Activated effector memory CD4-positive, alpha-beta T cell treated with Interleukin-2 at 50 U/mL for 16 hours (primary cell): Measurements from ENCODE around the gene CCSER1.

Source experiments
- DNase-seq: peaks from one replicate; pipeline ENCODE4 v3.0.0-alpha.2; 2020

CCSER1 gene

DNA sequence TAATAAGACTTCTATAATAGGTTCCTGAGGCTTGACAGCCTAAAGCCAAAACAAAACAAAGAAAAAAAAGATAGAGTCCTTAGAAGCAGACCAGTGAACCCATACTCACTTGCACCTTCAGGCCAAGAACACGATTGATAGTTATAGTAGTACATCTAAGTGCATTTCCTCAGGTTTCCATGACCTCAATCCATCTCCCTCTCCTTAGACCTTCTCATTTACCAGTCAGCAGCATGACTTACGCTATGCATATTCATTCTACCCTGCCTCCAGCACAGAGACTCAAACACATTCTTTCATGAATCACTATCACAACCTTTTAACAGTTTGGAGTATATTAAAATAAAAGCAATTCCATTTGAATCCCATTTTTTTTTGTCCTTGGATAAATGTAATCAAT, 855.6 kb downstream of the CCSER1 start:
- no peak for DNase-seq

DNA sequence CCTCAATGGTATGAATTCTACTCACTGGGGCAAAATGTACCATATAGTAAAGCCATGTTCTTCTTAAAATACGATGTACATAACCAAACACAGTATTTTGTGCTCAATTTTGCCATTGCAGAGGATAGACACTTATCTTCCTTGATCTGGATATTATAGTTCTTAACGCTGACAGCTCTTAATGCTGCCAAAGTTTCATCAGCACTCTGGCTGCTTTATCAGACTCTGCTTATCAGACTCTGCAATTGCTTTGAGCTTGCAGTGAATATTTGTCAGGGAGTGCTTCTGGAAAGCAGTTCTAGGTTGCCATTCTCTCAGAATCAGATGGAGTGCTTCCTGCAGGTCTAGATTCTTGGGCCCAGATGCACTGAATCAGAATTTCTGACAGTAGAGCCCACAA, 863.1 kb downstream of the CCSER1 start:
- no peak for DNase-seq

GRCh38 chr4:90992213-90992612, 865.0 kb downstream of the CCSER1 start:
- DNase-seq = no peak

DNA sequence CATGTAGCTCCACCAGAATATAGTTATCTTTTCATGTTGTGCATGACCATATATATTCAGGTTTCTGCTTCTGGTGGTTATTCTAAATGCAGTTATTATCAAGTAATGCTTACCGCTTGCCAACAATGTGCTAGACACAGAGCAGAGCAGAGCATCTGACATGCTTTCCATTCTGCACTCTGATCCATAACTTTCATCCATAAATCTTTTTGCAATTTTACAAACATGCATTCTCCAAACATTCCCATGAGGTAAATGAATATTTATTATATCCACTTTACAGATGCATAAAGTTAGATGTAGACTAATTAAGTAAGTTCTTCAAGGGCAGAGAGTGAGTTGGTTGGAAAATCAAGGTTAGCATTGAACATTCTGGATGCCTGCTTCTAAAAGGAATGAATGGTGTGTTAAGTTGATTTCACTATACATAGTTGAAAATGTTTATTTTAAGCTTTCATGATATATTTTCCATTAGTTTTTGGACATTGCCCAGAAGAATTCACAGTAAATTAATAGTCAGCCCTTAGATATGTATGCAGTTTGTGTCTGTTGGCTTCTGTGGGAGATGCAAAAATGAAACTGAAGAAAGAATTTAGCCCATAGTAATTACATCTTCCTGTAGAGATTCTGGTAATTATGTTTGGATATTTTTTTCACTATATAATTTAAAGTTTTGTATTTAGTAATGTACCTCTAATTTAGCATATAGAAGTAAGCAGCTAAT, 867.8 kb downstream of the CCSER1 start:
- no peak for DNase-seq

DNA sequence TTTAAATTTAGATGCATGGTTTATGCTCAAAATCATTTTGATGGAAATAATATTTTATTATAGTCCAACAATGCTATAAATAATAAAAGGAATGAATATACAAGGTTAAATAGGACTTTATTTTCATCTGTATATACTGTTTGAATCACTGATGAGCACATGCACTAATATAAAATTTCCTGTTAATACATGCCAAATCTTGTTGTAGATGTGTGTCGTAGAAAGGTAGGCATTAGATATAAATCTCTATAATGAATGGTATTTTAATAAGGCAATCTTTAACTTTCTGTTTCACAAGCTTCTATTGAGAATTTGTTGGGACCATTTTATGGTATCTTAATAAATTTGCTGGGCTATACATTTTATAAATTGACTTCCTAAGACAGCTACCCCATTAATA, 868.8 kb downstream of the CCSER1 start:
- no peak for DNase-seq

DNA sequence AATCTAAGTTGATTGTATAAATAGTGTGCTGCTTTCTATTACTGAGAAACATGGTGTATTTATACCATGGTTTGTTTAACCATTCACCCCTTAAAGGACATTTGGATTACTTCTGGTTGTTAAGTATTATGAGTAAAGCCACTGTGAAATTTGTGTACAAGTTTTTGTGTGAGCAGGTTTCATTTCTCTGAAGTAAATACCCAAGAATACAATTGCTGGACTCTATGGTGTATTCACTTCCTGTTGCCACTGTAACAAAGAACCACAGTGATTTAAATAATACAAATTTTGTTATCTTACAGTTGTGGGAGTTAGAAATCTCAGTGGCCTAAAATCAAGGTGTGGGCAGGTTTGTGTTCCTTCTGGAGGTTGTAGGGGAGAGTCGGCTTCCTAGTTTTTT, 869.6 kb downstream of the CCSER1 start:
- DNase-seq = no peak

- no peak for DNase-seq
These were observed 888.7 kb downstream of the CCSER1 start for GRCh38 chr4:91015861-91016260.

DNA sequence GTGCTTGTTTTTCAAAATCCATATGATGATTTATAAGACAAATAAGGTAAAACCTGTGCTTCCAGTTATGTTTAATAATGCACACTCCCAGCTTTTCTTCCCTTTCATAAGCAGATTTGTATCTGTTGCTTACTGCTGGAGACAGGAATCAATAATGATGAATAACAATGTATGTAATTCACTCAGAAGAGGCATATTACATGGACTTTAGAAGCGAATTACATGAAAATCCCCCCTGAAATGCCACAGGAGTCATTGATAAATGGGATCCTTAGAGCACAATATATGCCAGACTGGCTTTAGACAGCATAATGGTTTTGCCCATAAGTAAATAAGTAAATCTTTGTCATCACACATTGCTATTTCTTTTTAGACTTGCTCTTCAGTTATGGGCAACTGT, 892.3 kb downstream of the CCSER1 start:
- no peak for DNase-seq

DNA sequence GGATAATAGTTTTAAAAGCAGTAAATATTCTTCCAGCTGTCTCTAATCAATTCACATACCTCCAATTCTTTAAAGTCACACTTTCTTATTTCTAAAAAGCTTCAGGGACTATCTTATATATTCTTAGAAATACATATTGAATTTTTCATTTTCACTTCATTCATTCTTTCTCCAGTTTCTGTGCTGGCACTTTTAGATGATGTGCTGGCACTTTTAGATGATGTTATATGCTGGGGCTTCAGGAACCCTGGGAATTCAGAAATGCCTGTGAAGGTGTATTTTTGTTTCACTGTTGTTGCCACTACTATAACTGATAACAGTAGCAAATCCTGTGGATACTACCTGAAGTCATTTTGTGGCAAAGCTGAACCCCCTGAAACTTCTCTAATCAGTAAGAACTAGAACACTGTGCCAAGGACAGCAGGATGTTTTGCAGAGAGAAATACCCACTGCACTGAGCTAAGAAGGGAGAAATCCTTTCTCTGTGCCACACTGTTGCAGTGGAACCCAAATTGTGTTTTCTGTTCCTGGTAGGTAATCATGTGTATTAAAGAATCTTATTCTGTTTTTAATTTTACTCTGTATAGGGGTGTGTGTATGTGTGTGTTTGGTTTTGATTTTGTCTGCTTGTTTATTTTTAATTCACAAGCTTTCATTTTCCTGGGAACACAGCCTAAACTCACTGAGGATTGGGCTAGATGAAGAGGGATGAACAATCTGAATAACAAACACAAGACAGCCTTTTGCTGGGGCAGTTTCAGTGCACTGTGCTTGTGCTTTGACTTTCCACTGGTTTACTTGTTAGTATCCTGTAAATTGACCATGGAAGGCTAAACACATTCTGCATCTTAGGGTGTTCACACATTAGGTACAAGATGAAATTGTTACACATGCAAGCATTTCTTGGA, 898.3 kb downstream of the CCSER1 start:
- no peak for DNase-seq

DNA sequence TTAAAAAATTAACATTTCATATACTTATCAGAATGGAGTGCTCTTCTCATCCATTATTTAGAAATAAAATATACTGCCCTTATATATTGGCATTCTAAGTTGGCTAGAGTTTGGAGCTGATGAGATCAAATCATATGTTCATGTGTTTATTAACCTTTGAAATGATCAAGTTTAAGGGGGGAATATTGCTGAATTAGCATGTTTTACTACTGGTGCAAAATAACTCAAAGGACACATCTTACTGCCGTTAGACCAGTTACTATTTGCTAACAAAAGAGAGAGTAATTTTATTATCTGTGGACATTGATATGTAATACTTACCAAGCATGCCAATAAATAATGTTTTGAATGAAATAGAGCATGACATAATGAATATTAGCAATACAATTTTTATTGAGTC, 901.0 kb downstream of the CCSER1 start:
- DNase-seq = no peak

GRCh38 chr4:91031761-91032160, 904.6 kb downstream of the CCSER1 start:
- no peak for DNase-seq

GRCh38 chr4:91032725-91033445, 905.7 kb downstream of the CCSER1 start:
- DNase-seq = no peak

DNA sequence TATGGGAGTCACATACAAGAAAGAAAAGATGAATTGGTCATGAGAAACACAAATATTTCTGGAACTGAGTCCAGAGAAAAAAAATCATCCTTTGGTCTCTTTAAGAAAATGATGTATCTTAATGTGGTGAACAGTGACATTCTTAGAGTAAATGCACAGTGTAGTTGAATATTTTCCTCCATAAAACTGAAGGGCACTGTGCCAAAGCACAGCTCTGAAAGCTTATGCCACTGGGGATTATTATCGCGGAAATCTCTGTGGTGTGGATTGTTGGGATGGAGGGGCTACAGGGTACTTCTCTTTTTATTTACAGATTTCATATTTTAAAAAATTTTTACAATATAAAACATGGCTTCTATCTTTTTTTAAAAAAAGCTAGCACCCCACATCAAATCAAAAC, 908.1 kb downstream of the CCSER1 start:
- no peak for DNase-seq

GRCh38 chr4:91037951-91038350, 910.8 kb downstream of the CCSER1 start:
- no peak for DNase-seq

DNA sequence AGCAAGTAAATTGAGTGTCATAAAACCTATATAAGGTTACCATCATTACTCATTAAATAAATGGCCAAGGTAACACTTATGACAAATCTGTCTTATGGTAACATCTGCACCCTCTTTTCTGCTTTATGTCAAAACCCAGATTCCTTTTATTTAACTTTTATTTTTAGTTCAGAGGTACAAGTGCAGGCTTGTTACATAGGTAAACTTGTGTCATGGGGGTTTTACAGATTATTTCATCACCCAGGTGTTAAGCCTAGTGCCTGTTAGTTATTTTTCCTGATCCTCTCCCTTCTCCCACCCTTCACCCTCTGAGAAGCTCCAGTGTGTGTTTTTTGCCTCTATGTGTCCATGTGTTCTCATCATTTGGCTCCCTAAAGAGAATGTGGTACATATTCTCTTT, 930.7 kb downstream of the CCSER1 start:
- no peak for DNase-seq

DNA sequence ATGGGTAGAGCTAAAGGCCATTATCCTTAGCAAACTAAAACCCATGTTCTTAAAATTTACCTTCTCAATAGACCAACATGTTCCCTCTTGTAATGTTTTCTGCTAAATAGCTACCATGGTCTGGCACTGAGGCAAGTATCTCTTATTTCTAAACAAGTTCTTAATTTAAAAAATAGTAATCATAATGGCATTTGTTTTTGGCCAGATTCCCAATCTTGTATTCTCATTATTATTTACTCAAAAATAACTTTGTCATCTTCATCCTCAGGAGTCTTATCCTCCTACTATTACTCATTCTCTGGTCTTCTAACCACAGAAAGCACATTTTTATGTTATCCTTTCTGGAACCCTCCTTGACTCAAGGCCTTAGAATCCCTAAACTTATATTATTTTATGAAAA, 931.2 kb downstream of the CCSER1 start:
- no peak for DNase-seq

DNA sequence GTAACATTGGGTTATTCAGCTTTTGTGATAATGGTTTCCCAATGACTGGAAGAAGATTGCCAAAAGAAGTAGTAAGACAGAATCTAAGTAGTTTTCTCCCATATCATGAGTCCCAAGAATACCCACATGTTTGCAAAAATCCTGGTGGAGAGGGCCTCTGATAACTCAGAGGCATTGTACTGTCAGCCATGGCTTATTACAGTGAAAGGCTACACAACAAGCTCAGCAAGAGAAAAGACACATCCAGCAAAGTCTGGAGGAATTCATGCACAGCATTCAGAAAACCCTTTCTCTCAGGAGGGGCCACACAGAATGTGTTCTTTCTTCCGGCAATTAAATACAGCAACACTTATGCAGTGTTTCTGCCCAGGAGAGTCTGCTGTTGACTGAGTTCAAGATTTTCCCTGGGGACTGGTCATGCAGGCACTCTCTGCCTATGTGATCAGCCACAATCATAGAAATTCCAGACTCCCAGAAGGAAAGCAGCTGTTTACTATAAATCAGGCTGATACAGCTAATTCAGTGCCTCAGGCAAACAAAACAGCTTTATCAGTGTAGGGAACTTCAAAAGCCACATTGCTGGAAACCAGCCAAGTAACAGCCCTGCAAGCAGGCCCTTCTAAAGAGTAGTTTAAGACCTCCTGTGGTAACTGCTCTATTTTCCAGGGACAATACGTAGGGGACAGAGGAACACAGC, 937.1 kb downstream of the CCSER1 start:
- DNase-seq = no peak

DNA sequence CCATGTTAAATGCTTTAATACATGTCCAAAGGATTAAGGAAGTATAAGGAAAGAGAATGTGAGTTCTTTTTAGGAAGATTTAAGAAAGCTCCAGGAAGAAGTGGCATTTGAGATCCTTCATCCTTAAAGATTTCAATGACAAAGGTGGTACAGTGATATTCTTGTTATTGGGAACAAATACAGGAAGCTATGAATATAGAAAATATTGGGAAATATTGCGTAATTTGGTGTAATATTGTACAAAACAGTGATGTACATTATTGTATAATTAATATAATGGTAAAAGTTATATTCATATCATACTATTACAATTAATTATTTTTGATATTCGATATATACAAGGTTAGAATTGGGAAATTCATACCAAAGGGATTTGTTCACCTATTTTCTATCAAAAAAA, 937.9 kb downstream of the CCSER1 start:
- no peak for DNase-seq

GRCh38 chr4:91070736-91071135, 943.5 kb downstream of the CCSER1 start:
- DNase-seq = no peak

DNA sequence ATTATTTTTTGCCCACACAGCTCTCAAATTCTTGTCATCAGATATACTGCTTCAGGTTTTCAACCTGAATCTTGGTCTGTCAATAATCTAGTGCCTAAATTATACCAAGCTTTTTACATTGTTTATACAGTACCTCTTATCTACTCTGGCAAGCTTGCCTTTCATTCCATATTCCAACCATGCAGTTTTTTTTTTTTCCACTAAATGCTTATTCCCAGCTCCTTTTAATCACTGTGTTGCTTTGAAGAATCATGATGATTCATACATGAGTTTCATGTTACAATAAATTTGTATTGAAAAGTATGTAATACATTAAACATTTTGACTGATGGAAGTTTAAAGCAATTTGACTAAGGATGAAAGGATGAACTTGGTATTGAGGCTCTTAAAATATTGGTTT, 949.0 kb downstream of the CCSER1 start:
- no peak for DNase-seq

DNA sequence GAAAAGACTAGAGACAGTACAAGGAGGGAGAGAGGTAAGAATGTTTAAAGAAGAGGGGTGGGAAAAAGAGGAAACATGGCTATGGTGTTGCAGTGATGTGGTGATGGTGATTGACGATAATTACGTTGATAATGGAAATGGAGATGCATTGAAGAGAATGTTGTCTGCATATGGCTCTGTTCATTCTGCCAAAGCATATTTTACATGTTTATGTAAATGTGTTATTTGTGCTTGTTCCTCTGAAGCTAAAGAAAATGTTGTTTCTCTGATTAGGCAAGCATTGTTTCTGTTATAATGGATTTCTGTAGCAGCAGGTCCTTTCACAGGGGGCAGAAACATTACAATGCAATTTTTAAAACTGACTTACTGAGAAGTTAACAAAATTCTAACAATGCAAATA, 958.8 kb downstream of the CCSER1 start:
- DNase-seq = no peak

DNA sequence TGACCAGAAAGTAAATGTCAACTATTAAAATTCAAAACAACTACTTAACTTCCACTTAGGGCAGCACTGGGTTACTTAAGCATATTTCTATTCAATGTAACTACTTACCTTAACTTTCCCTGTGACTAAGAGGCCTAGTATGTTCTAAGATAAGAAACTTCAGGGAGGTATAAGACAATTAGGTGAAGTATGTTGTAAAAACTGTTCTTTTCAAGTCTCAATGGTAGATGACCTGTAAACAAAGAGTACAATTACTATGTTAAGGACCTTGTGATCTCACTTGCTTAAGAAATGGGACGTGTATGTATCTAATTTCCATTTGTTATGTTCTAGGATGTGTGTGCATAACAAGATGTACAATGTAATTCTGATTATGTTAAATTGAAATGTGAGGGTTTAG, 960.5 kb downstream of the CCSER1 start:
- no peak for DNase-seq

DNA sequence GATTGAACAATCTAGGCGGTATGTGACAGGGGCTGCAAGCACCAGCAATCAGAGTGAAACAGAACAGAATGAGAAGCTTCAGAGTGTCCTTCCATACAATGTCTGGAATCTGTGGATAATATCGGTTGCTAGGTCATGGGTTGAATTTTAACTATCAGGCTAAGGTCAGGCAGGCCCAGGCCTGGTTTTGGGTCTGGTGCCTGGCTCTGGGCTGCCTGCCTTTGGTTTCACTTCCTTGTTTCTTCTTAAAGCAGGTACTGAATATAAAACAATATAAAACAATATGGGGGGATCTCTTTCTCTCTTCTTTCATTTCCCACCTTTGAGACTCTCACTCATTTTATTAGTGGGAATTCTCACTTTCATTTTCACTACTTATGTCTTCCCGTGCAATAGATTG, 962.0 kb downstream of the CCSER1 start:
- DNase-seq = no peak
